GM18951 (cell line): ENCODE results near the gene ZNF136.
A peak's percentile ranks its signal among the peaks of the same experiment; 100 is the strongest.

Experiments
- POLR2A ChIP-seq: IDR thresholded peaks from 4 replicates; pipeline ENCODE4 v1.6.1; 2011; ENCODE audit warnings: mild to moderate bottlenecking; ENCODE audit not compliant: insufficient read length, insufficient read depth; ENCODE audit errors: extremely low read depth
- in situ Hi-C: fragments of 300-500 bp; cut with MboI; formaldehyde crosslinking; loops from one replicate; pipeline ENCODE4 v1.12.0; 2022; ENCODE audit warnings: low sequenced_read_pairs, mixed read lengths, inconsistent platforms; ENCODE audit not compliant: unreplicated experiment

The ZNF136 gene

DNA sequence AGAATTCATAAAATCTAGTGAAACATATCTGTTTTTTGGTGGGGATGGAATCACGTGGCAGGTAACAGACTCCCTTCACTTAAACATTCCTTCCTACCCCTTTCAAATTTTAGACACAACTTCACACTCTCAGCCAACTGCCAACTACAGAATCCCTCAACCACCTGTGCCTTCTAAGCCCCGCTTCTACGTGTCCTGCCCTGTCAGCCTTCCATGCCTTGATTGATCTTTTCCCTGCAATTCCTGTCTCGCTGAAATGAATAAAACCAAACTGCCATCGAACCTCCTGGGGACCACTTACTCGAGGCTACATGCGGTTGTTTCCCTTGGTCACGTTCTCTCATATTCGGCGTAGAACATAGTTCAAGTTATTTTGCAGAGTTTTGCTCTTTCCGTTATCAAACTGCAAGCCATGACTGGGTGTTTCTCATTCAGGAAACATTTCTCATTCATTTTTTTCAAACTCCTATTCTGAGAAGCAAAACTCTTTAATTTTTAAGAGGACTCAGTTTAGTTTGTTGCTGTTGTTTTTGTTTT lies 7.5 kb upstream of the ZNF136 start:
- in situ Hi-C loops = no loop called here
- no peak for TF ChIP-seq POLR2A

DNA sequence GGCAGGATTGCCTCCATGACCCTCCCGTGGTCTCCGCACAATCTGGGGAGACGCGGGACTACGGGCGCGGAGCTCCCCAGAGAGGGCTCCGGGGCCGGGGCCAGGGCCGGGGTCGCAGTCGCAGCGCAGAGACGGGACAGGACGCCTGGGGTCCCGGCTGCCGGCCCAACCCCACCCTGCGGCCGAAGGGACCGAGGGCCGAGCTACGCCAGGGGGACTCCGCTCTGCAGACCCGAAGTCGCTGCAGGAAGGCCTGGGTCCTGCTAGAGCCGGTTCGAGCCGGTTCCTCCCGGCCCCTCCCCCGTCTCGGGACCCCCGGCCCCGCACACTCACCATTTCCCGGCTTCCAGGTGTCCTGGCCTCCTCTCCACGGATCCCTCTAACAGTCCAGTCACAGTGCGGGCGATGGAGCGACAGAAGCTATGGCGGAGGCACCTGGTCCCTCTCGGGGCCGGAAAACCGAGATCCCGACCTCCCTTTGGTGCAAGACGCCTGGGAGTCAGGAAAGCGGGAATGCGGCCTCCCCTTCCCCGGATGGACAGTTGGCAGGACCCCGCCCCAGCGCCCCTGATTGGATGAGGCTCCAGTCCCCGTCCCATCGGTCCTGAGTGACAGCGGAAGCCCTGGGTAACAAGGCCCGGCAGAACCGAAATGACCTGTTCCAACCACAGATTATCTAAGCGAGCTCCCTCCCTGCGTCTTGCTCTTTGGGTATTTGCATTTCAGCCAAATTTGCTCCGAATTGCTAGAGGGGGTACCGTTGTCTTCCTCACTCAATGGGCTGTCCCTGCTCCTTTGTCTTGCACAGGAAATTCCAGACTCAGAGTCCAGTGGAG lies 6.5 kb upstream of the ZNF136 start, which contains the start of gene ZNF625:
TSS of gene ZNF625 (minus strand) at position 512 of the 836 bp plus-strand sequence. CDS start at position 336, 176 bp downstream.
- in situ Hi-C loops = no loop called here
- TF ChIP-seq POLR2A = peak; percentile 61

DNA sequence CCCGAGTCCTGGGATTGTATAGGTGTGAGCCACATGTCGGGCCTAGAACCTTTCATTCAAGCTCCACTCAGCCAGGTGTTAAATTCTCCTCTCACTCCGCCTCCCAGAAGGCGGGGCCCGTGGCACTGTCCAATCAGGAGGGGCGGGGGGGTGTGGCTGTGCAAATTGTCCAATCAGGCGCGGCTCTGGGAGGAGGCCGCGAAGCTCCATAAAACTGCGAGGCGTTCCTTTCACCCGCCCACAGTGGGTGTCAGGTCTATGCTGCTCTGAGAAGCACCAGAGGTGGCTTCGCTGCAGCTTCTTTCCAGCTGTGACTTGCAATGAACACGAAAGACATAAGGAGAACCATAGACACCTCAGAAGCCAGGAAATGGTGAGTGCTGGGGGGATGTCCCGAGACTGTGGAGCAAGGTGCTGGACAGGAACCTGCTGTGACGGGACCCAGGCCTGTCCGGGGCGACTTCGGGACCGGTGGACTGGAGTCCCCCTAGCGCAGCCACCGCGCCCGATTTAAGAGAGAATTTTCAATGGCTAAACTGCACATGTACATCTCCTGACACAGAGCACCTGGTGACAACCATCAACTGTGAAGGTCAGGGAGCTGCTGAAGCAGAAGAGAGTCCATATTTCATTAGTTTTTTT lies 3.0 kb upstream of the ZNF136 start:
- TF ChIP-seq POLR2A = no peak
- in situ Hi-C loops = no loop called here

DNA sequence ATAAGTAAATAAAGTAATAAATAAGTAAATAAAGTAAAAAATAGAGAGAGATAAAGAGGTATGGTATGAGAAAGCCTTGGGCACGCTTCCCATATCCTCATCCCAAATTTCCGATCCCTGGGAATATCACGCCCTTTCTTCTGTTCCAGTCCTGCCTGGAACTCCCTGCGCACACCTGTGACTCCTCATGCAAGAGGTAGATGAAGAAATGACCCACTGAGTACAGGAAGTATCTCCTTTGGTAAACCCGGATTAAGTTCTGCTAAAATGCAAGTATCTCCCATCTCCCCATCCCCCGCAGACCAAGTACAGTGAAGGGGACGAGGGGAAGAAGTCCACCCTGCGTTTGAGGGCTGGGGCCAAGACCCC lies 399 bp upstream of the ZNF136 start:
- in situ Hi-C loops = no loop called here
- TF ChIP-seq POLR2A = no peak

DNA sequence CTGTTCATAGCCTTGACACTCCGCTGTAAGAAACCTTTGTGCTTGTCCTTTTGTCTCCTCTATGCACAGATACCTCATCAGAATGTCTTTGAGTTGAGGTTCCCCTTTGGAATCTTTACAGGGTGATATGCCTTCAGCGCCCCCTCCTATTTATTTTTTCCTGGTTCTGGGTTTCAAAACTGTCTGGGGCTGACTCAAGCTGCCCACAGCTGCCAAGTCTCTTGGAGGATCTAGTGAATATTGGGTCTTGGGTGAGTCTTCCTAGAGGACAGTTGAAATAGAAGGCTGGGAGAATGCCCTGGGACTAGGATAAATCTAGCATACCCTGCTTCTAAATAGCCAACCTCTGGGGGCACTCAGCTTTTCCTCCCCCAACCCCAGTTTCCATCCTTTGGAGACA lies 930 bp downstream of the ZNF136 start:
- in situ Hi-C loops = no loop called here
- no peak for TF ChIP-seq POLR2A

DNA sequence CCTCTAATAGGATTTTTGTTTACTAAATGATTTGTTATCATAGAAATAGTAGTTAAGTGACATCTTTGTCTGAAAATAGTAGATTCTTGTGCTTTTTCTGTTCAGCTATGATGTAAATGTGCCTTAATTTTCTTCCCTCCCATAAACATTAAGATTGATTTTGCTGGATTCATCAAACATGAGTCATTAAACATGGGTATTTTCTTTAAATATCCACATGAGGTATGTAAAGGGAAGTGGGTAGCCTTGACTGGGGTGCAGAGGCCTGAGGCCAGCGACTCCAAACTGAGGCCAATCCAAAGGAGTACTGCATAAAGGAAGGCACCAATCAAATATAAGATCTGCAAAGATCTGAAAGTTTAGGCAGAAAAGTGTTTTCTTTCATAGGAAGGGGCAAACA lies 3.7 kb downstream of the ZNF136 start:
- in situ Hi-C loops = no loop called here
- TF ChIP-seq POLR2A = no peak

DNA sequence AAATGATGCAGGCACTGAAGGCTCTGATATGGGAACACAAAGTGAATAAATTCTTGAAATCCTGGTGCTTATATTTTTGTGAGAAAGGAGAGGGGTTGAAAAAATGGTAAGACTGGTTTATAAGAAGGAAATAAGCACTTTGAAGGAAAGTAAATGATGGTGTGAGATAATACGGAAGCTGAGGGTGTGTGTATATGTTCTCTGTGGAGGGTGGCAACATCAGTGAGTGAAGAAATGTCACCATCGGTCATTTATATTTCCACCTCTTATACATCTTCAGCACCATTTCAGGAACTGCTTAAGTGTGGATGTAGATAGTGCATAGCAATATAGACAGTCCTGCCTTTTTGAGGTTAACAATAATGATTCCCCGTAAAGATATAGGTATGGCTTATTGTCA lies 17.5 kb downstream of the ZNF136 start:
- TF ChIP-seq POLR2A = no peak
- in situ Hi-C loops = no loop called here

DNA sequence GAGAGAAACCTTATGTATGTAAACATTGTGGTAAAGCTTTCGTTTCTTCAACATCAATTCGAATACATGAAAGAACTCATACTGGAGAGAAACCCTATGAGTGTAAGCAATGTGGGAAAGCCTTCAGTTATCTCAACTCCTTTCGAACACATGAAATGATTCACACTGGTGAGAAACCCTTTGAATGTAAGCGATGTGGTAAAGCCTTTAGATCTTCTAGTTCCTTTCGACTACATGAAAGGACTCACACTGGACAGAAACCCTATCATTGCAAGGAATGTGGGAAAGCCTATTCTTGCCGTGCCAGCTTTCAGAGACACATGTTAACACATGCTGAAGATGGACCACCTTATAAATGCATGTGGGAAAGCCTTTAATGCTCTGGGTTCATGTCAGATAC lies 24.7 kb downstream of the ZNF136 start:
- no peak for TF ChIP-seq POLR2A
- in situ Hi-C loops = no loop called here

DNA sequence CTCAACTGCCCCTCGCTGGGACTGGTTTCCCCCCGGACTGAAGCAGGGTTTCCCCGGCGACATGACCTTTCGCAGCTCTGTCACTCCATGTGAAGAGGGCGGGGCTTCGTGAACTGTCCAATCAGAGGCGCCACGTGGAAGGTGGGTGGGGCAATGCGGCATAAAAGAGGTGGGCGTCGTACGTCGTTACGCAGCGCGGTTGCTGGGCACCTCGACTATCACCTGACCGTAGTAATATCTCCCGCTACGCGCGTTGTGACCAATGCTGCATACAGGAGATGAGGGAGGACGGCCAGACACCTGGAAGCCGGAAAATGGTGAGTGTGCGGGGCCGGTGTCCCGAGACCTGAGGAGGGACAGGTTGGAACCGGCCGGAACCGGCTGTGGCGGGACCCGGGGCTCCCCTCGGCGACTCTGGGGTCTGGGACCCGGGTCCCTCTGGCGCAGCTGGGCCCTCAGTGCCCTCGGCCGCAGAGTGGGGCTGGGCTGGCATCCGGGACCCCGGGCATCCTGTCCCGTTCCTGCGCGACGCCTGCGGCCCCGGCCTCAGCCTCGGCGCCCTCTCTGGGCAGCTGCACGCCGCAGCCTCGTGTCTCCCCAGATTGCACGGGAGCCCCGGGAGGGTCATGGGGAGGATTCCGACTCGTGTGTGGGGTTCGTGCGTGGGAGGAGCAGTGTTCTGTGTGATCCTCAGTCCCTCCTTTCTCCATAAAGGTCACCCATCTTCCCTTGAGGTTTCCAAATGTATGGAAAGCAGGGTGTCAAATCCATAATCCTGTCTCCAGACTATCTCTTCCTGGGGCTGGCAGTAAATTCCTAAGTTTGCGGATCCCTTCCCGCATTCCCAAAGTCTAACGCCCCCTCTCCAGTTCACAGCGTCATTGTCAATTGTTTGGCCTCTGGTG lies 32.2 kb downstream of the ZNF136 start:
- in situ Hi-C loops = no loop called here

DNA sequence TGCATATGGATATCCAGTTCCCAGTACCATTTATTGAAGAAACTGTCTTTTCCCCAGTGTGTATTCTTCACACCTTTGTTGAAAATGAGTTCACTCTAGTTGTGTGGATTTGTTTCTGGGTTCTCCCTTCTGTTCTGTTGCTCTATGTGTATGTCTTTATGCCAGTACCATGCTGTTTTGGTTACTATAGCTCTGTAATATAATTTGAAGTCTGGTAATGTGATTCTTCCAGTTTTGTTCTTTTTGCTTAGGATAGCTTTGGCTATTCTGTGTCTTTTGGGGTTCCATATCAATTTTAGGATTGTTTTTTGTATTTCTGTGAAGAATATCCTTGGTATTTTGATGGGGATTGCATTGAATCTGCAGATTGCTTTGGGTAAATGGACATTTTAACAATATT lies 35.2 kb downstream of the ZNF136 start:
- in situ Hi-C loops = no loop called here
- TF ChIP-seq POLR2A = no peak

More for the DNA sequence above, 32.2 kb downstream of the ZNF136 start:
- peak; percentile 23 for TF ChIP-seq POLR2A

DNA sequence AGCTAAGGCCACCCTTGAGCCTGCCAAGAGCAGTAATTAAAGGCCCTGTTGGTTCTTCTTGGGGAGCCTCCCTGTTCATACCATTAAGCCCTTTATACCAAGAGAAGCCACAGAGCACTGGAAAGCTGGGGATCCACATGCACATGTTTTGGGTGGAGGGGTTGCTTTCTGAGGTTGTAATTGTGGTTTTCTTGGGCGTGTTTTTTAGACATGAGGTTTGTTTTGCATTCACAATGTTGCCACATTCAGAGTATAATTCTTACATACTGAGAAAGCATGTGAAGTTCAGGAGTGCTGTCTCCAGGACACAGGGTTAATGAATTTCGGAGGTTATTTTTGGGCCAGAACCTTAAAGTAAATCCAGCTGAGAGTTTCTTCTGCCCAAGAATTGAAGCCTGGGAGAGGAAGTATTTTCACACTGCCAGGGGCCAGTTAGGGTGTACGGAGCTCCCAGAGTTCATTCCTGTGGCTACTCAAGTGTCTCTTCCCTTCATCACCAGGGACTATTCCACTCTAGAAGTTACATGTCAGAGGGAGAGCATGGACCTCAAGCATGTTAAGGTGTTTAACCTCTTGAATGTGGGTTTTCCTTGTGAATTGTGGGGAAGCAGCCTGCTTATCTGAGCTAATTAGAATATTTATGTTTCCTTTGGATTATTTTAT lies 37.0 kb downstream of the ZNF136 start:
- in situ Hi-C loops = no loop called here
- no peak for TF ChIP-seq POLR2A

DNA sequence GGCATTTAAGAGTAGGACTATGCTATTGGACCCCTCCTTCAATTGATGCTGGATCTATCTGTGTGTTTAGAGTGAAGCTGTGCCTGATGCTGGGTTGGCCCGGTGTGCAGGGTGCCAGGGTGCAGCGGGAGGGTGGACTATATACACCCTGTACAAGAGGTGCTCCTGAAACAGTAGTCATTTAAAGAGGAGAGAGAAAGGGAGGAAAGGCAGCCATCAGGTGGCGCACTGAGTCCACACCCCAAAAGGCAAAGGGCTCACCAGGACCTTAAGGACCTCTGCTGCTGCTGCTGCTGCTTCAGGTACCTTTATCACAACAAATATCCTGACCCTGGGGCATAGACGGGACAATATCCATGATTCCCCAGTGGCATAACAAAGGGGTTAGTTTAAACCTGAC lies 39.4 kb downstream of the ZNF136 start:
- TF ChIP-seq POLR2A = no peak
- in situ Hi-C loops = no loop called here
